DMS 273 treated with DMSO at 0.1 percent for 48 hours (cell line): Measurements from ENCODE around the gene PRR19.
A peak's percentile ranks its signal among the peaks of the same experiment; 100 is the strongest.
"Not testable (repeated sequence)": the region's sequence is repeated elsewhere in the genome, so short reads cannot be mapped to it uniquely, and the experiment has no call there.

Experiments used
- DNase-seq: peaks from one replicate; lab custom pipeline; 2025; lab: John Stamatoyannopoulos, UW

PRR19 gene

GRCh38 chr19:42325896-42326771 lies 24.2 kb downstream of the PRR19 start:
- no peak for DNase-seq

GRCh38 chr19:42326969-42327368 lies 25.0 kb downstream of the PRR19 start:
- no peak for DNase-seq

- DNase-seq = no peak
Measured at GRCh38 chr19:42327381-42327780, 25.4 kb downstream of the PRR19 start.

- no peak for DNase-seq
Measured at GRCh38 chr19:42328106-42328505, 26.2 kb downstream of the PRR19 start.

- no peak for DNase-seq
Measured at GRCh38 chr19:42328854-42329253, 26.9 kb downstream of the PRR19 start.

DNA sequence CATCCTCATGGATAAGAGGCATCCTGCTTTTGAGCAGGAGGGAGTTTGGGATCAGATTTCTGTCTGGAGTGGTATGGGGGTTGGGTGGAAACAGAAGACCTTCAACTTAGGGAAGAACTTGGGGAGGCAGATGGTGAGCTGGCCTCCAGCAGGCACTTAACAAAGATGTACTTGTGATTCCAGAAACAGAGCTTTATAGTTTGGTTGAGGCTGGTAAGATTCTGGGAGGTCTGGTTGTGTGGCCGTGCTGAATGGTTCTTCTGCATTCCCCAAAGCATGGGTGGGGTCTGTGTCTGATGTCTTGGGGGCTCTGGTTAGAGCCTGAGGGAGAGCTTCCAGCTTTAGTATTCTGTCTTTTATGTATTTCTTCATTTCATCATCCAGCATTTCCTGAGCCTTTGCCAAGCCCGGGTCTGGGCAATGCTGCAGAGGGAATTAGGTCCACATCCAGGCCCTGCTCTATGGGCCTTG lies 28.3 kb downstream of the PRR19 start:
- DNase-seq = peak; percentile 96

- not testable (repeated sequence) for DNase-seq
Measured at GRCh38 chr19:42331333-42331732, 29.4 kb downstream of the PRR19 start.

DNA sequence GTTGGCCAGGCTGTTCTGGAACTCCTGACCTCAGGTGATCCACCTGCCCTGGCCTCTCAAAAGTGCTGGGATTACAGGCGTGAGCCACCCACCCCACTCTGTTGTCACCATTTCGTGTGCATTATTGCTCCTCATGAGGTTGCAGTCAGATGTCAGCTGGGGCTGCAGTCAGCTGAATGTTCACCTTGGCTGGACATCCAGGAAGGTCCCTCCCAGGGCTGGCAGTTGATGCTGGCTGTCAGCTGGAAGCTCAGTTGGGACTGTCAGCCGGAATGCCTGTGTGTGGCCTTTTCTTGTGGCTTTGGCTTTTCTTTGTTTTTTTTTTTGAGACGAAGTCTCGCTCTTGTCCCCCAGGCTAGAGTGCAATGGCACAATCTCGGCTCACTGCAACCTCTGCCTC lies 30.1 kb downstream of the PRR19 start:
- no peak for DNase-seq

- DNase-seq = no peak
Measured at GRCh38 chr19:42333018-42333417, 31.1 kb downstream of the PRR19 start.

- no peak for DNase-seq
Measured at GRCh38 chr19:42333975-42334696, 32.2 kb downstream of the PRR19 start.

- DNase-seq = no peak
Measured at GRCh38 chr19:42334697-42335373, 32.9 kb downstream of the PRR19 start.

DNA sequence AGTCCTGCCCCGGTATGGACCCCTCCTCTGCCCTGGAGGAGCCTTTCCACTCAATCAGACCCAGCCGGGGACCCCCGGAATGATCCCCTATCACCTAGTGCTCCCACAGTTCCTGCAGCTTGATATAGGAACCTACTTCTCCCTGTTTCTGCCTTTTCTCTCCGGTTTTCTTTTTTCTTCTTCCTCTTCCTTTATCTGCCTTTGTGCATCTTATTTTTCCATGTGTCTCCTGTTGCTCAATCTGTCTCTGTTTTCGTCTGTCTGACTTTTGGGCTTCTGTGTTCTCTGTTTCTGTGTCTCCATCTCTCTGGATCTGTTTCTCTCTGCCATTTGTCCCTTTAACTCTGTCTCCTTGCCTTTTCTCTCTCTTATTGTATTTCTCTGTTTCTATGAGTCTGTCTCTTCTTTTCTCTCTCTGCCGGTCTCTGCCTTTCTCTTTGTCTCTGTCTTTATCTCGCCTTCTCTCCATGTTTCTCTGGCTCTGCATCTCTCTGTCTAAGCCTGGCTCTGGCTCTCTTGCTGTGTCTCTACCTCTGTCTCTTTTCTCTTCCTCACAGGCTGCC lies 33.5 kb downstream of the PRR19 start:
- DNase-seq = no peak

DNA sequence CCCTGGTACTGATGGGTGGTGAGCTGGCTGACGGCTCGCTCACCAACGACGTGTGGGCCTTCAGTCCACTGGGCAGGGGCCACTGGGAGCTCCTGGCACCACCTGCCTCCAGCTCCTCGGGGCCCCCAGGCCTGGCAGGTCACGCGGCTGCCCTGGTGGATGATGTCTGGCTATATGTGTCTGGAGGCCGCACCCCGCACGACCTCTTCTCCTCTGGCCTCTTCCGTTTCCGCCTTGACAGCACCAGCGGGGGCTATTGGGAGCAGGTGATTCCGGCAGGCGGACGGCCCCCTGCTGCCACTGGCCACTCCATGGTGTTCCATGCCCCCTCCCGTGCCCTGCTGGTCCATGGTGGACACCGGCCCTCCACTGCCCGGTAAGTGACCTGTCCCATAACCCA lies 34.0 kb downstream of the PRR19 start:
- no peak for DNase-seq

GRCh38 chr19:42339126-42339860 lies 37.4 kb downstream of the PRR19 start:
- DNase-seq = not testable (repeated sequence)

GRCh38 chr19:42339922-42340321 lies 38.0 kb downstream of the PRR19 start:
- DNase-seq = not testable (repeated sequence)

DNA sequence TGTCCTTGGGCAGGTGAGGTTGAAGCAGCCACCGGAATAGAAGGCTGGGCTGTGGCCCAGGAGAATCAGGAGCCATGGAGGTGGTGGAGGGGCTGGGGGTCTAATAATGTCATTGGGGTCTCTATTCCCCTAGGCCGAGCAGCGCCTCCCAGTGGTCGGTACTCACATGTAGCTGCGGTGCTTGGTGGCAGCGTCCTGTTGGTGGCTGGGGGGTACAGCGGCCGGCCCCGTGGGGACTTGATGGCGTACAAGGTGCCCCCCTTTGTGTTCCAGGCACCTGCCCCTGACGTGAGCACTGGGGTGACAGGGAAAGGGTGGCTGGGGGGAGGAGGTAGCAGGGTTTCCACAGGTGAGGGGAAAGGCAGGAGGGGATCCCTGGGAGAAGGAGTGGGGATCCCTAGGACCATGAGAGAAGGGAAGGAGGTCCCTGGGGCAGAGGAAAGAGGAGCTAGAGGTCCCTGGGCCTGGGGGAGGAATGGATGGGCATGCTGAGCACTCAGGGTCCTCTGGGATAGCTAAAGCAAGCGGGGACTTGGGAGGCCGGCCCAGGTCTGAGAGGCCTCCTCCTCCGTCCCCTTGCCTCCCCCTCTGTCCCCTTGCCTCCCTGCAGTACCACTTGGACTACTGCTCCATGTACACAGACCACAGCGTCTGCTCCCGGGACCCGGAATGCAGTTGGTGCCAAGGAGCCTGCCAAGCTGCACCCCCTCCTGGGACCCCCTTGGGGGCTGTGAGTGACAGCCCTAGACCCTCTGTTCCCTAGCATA lies 41.6 kb downstream of the PRR19 start:
- no peak for DNase-seq

DNA sequence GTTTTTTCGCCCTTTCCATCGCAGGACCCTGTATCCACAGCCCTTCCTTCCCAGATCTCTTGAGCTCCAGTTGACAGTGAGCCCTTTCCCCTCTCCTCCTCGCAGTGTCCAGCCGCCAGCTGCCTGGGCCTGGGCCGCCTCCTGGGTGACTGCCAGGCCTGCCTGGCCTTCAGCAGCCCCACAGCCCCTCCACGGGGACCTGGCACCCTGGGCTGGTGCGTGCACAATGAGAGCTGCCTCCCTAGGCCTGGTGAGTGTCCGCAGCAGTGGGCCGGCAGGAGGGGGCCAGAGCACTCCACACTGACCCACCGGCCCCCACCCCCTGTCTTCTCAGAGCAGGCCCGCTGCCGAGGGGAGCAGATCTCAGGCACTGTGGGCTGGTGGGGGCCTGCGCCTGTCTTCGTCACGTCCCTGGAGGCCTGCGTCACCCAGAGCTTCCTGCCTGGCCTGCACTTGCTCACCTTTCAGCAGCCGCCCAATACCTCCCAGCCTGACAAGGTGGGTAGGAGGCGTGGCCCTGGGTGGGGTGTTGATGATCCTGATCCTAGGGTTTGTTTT lies 42.5 kb downstream of the PRR19 start:
- no peak for DNase-seq

GRCh38 chr19:42345191-42345812 lies 43.4 kb downstream of the PRR19 start:
- DNase-seq = no peak

DNA sequence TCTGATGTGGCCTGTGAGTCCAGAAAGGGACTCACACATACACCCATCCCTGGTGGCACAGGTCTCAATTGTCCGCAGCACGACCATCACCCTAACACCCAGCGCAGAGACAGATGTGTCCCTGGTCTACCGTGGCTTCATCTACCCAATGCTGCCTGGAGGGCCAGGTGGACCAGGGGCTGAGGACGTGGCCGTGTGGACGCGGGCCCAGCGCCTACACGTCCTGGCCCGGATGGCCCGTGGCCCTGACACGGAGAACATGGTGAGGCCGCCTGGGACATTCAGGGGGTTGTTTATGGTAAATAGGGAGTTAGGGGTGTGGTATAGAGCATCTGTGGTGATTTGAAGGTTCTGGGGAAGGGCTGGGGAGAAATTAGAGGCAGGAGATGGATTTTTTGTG lies 46.3 kb downstream of the PRR19 start:
- no peak for DNase-seq
